HEK293T (cell line): ENCODE data around the gene ZNF346.

Source experiments
- ARNT ChIP-seq: fragments of 450-650 bp; IDR thresholded peaks from 2 replicates; pipeline ENCODE4 v1.6.1; 2017; ENCODE audit warnings: mild to moderate bottlenecking
- BHLHE40 ChIP-seq: fragments of 450-650 bp; IDR thresholded peaks from 2 replicates; pipeline ENCODE4 v1.6.1; 2016; ENCODE audit warnings: mild to moderate bottlenecking, moderate library complexity, borderline replicate concordance
- CTBP1 ChIP-seq: fragments of 450-650 bp; IDR thresholded peaks from 2 replicates; pipeline ENCODE4 v1.6.1; 2016; ENCODE audit warnings: borderline replicate concordance
- ELF4 ChIP-seq: fragments of 450-650 bp; IDR thresholded peaks from 2 replicates; pipeline ENCODE4 v1.6.1; 2017; ENCODE audit warnings: antibody characterized with exemption
- FOXK2 ChIP-seq: fragments of 450-650 bp; IDR thresholded peaks from 2 replicates; pipeline ENCODE4 v1.6.1; 2016; ENCODE audit warnings: mild to moderate bottlenecking
- FOXM1 ChIP-seq: fragments of 450-650 bp; IDR thresholded peaks from 2 replicates; pipeline ENCODE4 v1.6.1; 2017; ENCODE audit warnings: mild to moderate bottlenecking, borderline replicate concordance
- LEF1 ChIP-seq: fragments of 450-650 bp; IDR thresholded peaks from 2 replicates; pipeline ENCODE4 v1.6.1; 2017; ENCODE audit warnings: mild to moderate bottlenecking, borderline replicate concordance
- SUZ12 ChIP-seq: fragments of 450-650 bp; IDR thresholded peaks from 2 replicates; pipeline ENCODE4 v1.6.1; 2016; ENCODE audit warnings: mild to moderate bottlenecking
- ZNF384 ChIP-seq: fragments of 450-650 bp; IDR thresholded peaks from 2 replicates; pipeline ENCODE4 v1.6.1; 2016

- TF ChIP-seq CTBP1 (no peak), ARNT (no peak), SUZ12 (no peak), ZNF384 (no peak), FOXM1 (no peak), BHLHE40 (no peak), LEF1 (no peak), ELF4 (no peak), FOXK2 (no peak)
Observed at GRCh38 chr5:177079606-177080005, 57.1 kb downstream of the ZNF346 start.
